ENCODE measurements around the gene EPB41L3. TPM values are rescaled to one million over a fixed set of nuclear protein-coding genes. Genes with fewer than 3 reads are reported as not detected.

Gene EPB41L3
- total RNA-seq, 4 donors from 2014 or later: 9.6 to 37.0 (median 13.5) TPM

- H3K27me3 ChIP-seq: no peaks in the 10 kb centered on the region
- no peak overlapping the region for H3K4me3 ChIP-seq
- peaks cover 22% of the 10 kb centered on the region for H3K4me1 ChIP-seq
- TF ChIP-seq EP300 (IDR thresholded peaks at IDR 0.05): no peak
- no peak for TF ChIP-seq CTCF (IDR thresholded peaks at IDR 0.05)
- no peak for TF ChIP-seq POLR2AphosphoS5 (IDR thresholded peaks at IDR 0.05)
- TF ChIP-seq POLR2A (IDR thresholded peaks at IDR 0.05): no peak
- H3K27ac ChIP-seq: no peak overlapping the region
- H3K36me3 ChIP-seq: no peaks in the 10 kb centered on the region
- no peaks in the 10 kb centered on the region for H3K9me3 ChIP-seq
- WGBS: 66% methylated on average over 5 of the region's 5 CpGs
- peak; percentile 80 to 81 for DNase-seq (ENCODE audit: low spot score in 2 of 2)
Observed at GRCh38 chr18:5463390-5463789, 80.4 kb downstream of the EPB41L3 start.

GRCh38 chr18:5462227-5462626, 81.6 kb downstream of the EPB41L3 start:
- 89% methylated on average over 4 of the region's 4 CpGs for WGBS
- Histone ChIP-seq H3K4me1 (peaks cover 22% of the 10 kb centered on the region), H3K27ac (no peak overlapping the region), H3K9me3 (no peaks in the 10 kb centered on the region), H3K36me3 (no peaks in the 10 kb centered on the region), H3K27me3 (no peaks in the 10 kb centered on the region), H3K4me3 (no peak overlapping the region)
- DNase-seq (ENCODE audit: low spot score in 2 of 2): no peak
- no peak for TF ChIP-seq CTCF (IDR thresholded peaks at IDR 0.05)
- no peak for TF ChIP-seq POLR2A (IDR thresholded peaks at IDR 0.05)
- no peak for TF ChIP-seq POLR2AphosphoS5 (IDR thresholded peaks at IDR 0.05)
- no peak for TF ChIP-seq EP300 (IDR thresholded peaks at IDR 0.05)

- TF ChIP-seq POLR2AphosphoS5 (IDR thresholded peaks at IDR 0.05) (no peak), POLR2A (IDR thresholded peaks at IDR 0.05) (no peak)
- Histone ChIP-seq H3K9me3 (no peaks in the 10 kb centered on the region), H3K27me3 (no peaks in the 10 kb centered on the region), H3K36me3 (no peaks in the 10 kb centered on the region), H3K4me3 (no peak overlapping the region), H3K27ac (no peak overlapping the region), H3K4me1 (peaks cover 18% of the 10 kb centered on the region)
- no peak for DNase-seq (ENCODE audit: low spot score in 2 of 2)
- whole genome bisulfite sequencing: 61% methylated on average over 3 of the region's 3 CpGs
Observed at GRCh38 chr18:5461041-5461440, 82.8 kb downstream of the EPB41L3 start.

DNA sequence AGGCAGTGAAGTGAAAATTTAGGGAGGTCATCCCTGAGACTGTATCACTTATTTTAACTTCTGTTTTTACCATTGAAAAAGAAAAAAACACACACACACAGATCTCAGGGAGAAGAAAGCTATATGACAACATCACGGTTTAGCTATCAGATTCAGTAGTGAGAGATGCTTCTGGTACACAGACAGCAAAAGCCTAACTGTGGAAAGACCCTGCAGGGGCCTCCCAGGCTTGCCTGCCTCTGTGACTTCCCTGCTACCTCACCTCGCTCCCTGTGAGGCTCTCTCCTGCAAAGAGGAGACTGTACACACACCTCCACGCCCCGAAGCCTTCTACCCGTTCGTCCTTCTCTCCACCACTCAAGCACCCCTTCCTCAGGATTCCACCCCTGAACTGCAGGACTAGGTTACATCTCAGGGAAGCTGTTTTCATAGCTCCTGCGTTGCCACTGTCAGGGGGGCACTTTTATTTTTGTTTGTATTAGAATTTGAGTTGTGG, 86.3 kb downstream of the EPB41L3 start:
- Histone ChIP-seq H3K27ac (no peak overlapping the region), H3K4me1 (peaks cover 4% of the 10 kb centered on the region), H3K9me3 (no peaks in the 10 kb centered on the region), H3K4me3 (no peak overlapping the region), H3K27me3 (no peaks in the 10 kb centered on the region), H3K36me3 (no peaks in the 10 kb centered on the region)
- TF ChIP-seq POLR2AphosphoS5 (IDR thresholded peaks at IDR 0.05) (no peak), EP300 (IDR thresholded peaks at IDR 0.05) (no peak), POLR2A (IDR thresholded peaks at IDR 0.05) (no peak), CTCF (IDR thresholded peaks at IDR 0.05) (no peak)
- 72% methylated on average over 7 of the region's 7 CpGs for WGBS
- no peak for DNase-seq (ENCODE audit: low spot score in 2 of 2)

GRCh38 chr18:5456577-5457461, 87.0 kb downstream of the EPB41L3 start:
- Histone ChIP-seq H3K4me1 (peaks cover 4% of the 10 kb centered on the region), H3K36me3 (no peaks in the 10 kb centered on the region), H3K9me3 (no peaks in the 10 kb centered on the region), H3K27me3 (no peaks in the 10 kb centered on the region), H3K27ac (no peak overlapping the region), H3K4me3 (no peak overlapping the region)
- 54% methylated on average over 15 of the region's 15 CpGs for WGBS
- TF ChIP-seq POLR2AphosphoS5 (IDR thresholded peaks at IDR 0.05) (no peak), CTCF (IDR thresholded peaks at IDR 0.05) (peak in 1 of 2 donors; percentile 23), POLR2A (IDR thresholded peaks at IDR 0.05) (no peak), EP300 (IDR thresholded peaks at IDR 0.05) (no peak)
- no peak for DNase-seq (ENCODE audit: low spot score in 2 of 2)

All from suprapubic skin (tissue), 4 donors.